ENCODE results near the gene GSTK1. TPM values are rescaled to one million over a fixed set of nuclear protein-coding genes. Genes with fewer than 3 reads are reported as not detected.

Gene GSTK1
- total and polyA plus RNA-seq, 4 donors = 98.9 to 253 (median 187) TPM

GRCh38 chr7:143248761-143249354, 14.4 kb upstream of the GSTK1 start:
- WGBS = 44% methylated on average over 2 of the region's 2 CpGs
- Histone ChIP-seq H3K27ac (ENCODE audit: low read depth in 1 of 2, low read length in 2 of 2) (no peak overlapping the region), H3K9ac (ENCODE audit: low read depth in 1 of 2, low read length in 2 of 2) (no peak overlapping the region), H3K27me3 (ENCODE audit: control insufficient read depth in 4 of 4, insufficient read depth in 4 of 4, low read length in 3 of 4) (no peaks in the 10 kb centered on the region), H3K4me1 (ENCODE audit: control insufficient read depth in 4 of 4, insufficient read depth in 4 of 4, low read length in 3 of 4) (peaks cover 8 to 29% (median 14%) of the 10 kb centered on the region in 4 donors), H3K9me3 (ENCODE audit: control insufficient read depth in 4 of 4, low read length in 3 of 4) (no peaks in the 10 kb centered on the region), H3K4me3 (ENCODE audit: low read depth in 1 of 3, low read length in 3 of 3) (no peak overlapping the region), H3K36me3 (ENCODE audit: control insufficient read depth in 4 of 4, insufficient read depth in 3 of 4, low read depth in 1 of 4, low read length in 3 of 4) (no peaks in the 10 kb centered on the region)
- no peak for DNase-seq (ENCODE audit: low spot score)
- TF ChIP-seq GABPA (IDR thresholded peaks at IDR 0.05 in 1 of 2, conservative IDR thresholded peaks at IDR 0.05 in 1 of 2) (no peak), YY1 (IDR thresholded peaks at IDR 0.05) (peak; percentile 78), FOXA1 (IDR thresholded peaks at IDR 0.05) (peak; percentile 67), RXRA (IDR thresholded peaks at IDR 0.05) (peak; percentile 96 to 98), FOXA2 (IDR thresholded peaks at IDR 0.05) (no peak), HNF4G (IDR thresholded peaks at IDR 0.05) (peak; percentile 100), JUND (IDR thresholded peaks at IDR 0.05) (peak; percentile 69 to 88), CTCF (IDR thresholded peaks at IDR 0.05; ENCODE audit: low read depth, low read length, missing input control) (no peak), RAD21 (IDR thresholded peaks at IDR 0.05) (peak; percentile 48 to 67), SP1 (IDR thresholded peaks at IDR 0.05) (peak; percentile 100), ATF3 (IDR thresholded peaks at IDR 0.05) (peak; percentile 35), NR2F2 (IDR thresholded peaks at IDR 0.05) (peak; percentile 98), HNF4A (conservative IDR thresholded peaks at IDR 0.05) (peak; percentile 100), REST (IDR thresholded peaks at IDR 0.05) (peak; percentile 84), MAX (IDR thresholded peaks at IDR 0.05) (peak; percentile 91), EGR1 (IDR thresholded peaks at IDR 0.05; ENCODE audit: low read depth in 2 of 2) (no peak), ZBTB33 (IDR thresholded peaks at IDR 0.05) (no peak)
